Endothelial cell (in vitro differentiated cells): ENCODE results near the gene PLA2G2D. TPM values are rescaled to one million over a fixed set of nuclear protein-coding genes. Genes with fewer than 3 reads are reported as not detected.
"Not testable (repeated sequence)": the region's sequence is repeated elsewhere in the genome, so short reads cannot be mapped to it uniquely, and the experiment has no call there.

ENCODE experiments used
- DNase-seq: peaks from one replicate; pipeline ENCODE4 v3.0.0; 2021; ENCODE audit warnings: low spot score
- H3K27ac Mint-ChIP-seq: one replicate; pipeline ENCODE4 v1.8.0; 2021; ENCODE audit warnings: mixed read lengths, inconsistent platforms; ENCODE audit not compliant: unreplicated experiment
- H3K27me3 Mint-ChIP-seq: one replicate; pipeline ENCODE4 v1.8.0; 2021; ENCODE audit warnings: mild to moderate bottlenecking, moderate library complexity, mixed read lengths, inconsistent platforms; ENCODE audit not compliant: unreplicated experiment
- H3K36me3 Mint-ChIP-seq: one replicate; pipeline ENCODE4 v1.8.0; 2021; ENCODE audit warnings: mild to moderate bottlenecking, low read depth, mixed read lengths, inconsistent platforms; ENCODE audit not compliant: unreplicated experiment
- H3K4me1 Mint-ChIP-seq: one replicate; pipeline ENCODE4 v1.8.0; 2021; ENCODE audit warnings: mild to moderate bottlenecking, mixed read lengths, inconsistent platforms; ENCODE audit not compliant: unreplicated experiment
- H3K4me3 Mint-ChIP-seq: one replicate; pipeline ENCODE4 v1.8.0; 2021; ENCODE audit warnings: mild to moderate bottlenecking, mixed read lengths, inconsistent platforms; ENCODE audit not compliant: unreplicated experiment
- H3K9me3 Mint-ChIP-seq: one replicate; pipeline ENCODE4 v1.8.0; 2021; ENCODE audit warnings: mixed read lengths, inconsistent platforms; ENCODE audit not compliant: unreplicated experiment
- total RNA-seq: library from RNA; stranded (reverse); fragmentation: NEBNext Ultra II Directional; extraction: Animal tissue kit (Norgen Biotek cat#: 25700); gene quantifications from one replicate; pipeline ENCODE4 v1.2.1, GENCODE V29; 2021; ENCODE audit not compliant: unreplicated experiment
- TF ChIP-seq, protein P1 (sequence below): fragments of 200-600 bp; sonication (generic); IDR thresholded peaks from one replicate; pipeline ENCODE4 v1.5.0; 2021; ENCODE audit warnings: antibody characterized with exemption; ENCODE audit not compliant: unreplicated experiment

PLA2G2D gene
- total RNA-seq, 1 donor from 2014 or later: not detected

- DNase-seq: no peak
- H3K4me1 Mint-ChIP-seq: no peaks in the 10 kb centered on the region
- no peak overlapping the region for H3K4me3 Mint-ChIP-seq
- H3K9me3 Mint-ChIP-seq: no peaks in the 10 kb centered on the region
- TF ChIP-seq, protein P1, sequence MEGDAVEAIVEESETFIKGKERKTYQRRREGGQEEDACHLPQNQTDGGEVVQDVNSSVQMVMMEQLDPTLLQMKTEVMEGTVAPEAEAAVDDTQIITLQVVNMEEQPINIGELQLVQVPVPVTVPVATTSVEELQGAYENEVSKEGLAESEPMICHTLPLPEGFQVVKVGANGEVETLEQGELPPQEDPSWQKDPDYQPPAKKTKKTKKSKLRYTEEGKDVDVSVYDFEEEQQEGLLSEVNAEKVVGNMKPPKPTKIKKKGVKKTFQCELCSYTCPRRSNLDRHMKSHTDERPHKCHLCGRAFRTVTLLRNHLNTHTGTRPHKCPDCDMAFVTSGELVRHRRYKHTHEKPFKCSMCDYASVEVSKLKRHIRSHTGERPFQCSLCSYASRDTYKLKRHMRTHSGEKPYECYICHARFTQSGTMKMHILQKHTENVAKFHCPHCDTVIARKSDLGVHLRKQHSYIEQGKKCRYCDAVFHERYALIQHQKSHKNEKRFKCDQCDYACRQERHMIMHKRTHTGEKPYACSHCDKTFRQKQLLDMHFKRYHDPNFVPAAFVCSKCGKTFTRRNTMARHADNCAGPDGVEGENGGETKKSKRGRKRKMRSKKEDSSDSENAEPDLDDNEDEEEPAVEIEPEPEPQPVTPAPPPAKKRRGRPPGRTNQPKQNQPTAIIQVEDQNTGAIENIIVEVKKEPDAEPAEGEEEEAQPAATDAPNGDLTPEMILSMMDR: no peak
- no peak overlapping the region for H3K27ac Mint-ChIP-seq
- H3K36me3 Mint-ChIP-seq: no peaks in the 10 kb centered on the region
- H3K27me3 Mint-ChIP-seq: peaks cover 5% of the 10 kb centered on the region
Measured at GRCh38 chr1:20138346-20138745, 19.0 kb upstream of the PLA2G2D start.

- Mint-ChIP-seq H3K27ac (no peak overlapping the region), H3K4me1 (no peaks in the 10 kb centered on the region), H3K4me3 (no peak overlapping the region), H3K9me3 (no peaks in the 10 kb centered on the region), H3K36me3 (no peaks in the 10 kb centered on the region), H3K27me3 (peaks cover 3% of the 10 kb centered on the region)
- TF ChIP-seq, protein P1: no peak
- no peak for DNase-seq
Measured at GRCh38 chr1:20137604-20138003, 18.3 kb upstream of the PLA2G2D start.

GRCh38 chr1:20137055-20137454 lies 17.7 kb upstream of the PLA2G2D start:
- Mint-ChIP-seq H3K4me1 (no peaks in the 10 kb centered on the region), H3K27ac (no peak overlapping the region), H3K36me3 (peaks cover 3% of the 10 kb centered on the region), H3K4me3 (no peak overlapping the region), H3K27me3 (peaks cover 2% of the 10 kb centered on the region), H3K9me3 (no peaks in the 10 kb centered on the region)
- TF ChIP-seq, protein P1: no peak
- no peak for DNase-seq

DNA sequence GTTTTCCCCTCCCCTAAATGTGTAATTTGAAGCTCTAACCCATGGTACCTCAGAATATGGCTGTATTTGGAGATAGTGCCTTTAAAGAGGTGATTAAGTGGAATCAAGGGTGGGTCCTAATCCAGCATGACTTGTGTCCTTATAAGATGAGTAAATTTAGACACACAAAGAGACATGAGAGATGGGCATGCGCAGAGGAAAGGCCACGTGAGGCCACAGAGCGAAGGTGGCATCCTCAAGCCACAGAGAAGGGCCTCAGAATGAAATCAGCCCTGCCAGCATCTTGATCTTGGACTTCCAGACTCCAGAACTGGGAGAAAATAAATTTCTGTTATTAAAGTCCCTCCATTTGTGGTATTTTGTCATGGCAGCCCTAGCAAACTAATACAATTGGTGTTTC lies 16.9 kb upstream of the PLA2G2D start:
- no peaks in the 10 kb centered on the region for H3K4me1 Mint-ChIP-seq
- no peak overlapping the region for H3K27ac Mint-ChIP-seq
- TF ChIP-seq, protein P1: no peak
- no peaks in the 10 kb centered on the region for H3K9me3 Mint-ChIP-seq
- DNase-seq: no peak
- H3K4me3 Mint-ChIP-seq: no peak overlapping the region
- peaks cover 2% of the 10 kb centered on the region for H3K27me3 Mint-ChIP-seq
- peaks cover 5% of the 10 kb centered on the region for H3K36me3 Mint-ChIP-seq

- Mint-ChIP-seq H3K4me1 (no peaks in the 10 kb centered on the region), H3K27ac (no peak overlapping the region), H3K4me3 (no peak overlapping the region), H3K27me3 (peaks cover 2% of the 10 kb centered on the region), H3K9me3 (no peaks in the 10 kb centered on the region), H3K36me3 (peaks cover 5% of the 10 kb centered on the region)
- DNase-seq: no peak
- TF ChIP-seq, protein P1: no peak
Measured at GRCh38 chr1:20134995-20135394, 15.7 kb upstream of the PLA2G2D start.

DNA sequence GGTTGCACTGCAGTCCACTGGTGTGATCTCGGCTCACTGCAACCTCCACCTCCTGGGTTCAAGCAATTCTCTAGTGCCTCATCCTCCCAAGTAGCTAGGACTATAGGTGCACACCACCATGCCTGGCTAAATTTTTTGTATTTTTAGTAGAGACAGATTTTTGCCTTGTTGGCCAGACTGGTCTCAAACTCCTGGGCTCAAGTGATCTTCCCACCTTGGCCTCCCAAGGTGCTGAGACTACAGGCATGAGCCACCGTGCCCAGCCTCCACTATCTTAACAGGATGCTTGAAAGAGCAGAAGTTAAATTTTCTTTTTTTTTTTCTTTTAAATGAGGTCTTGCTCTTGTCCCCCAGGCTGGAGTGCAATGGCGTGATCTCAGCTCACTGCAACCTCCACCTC lies 11.2 kb upstream of the PLA2G2D start:
- H3K27ac Mint-ChIP-seq, H3K4me3 Mint-ChIP-seq, DNase-seq, H3K4me1 Mint-ChIP-seq, H3K27me3 Mint-ChIP-seq, H3K9me3 Mint-ChIP-seq, H3K36me3 Mint-ChIP-seq: not testable (repeated sequence)
